BLaER1 (cell line): ENCODE measurements around the gene ZMYND8.
A peak's percentile ranks its signal among the peaks of the same experiment; 100 is the strongest.

ENCODE experiments used
- H3K27ac ChIP-seq: shearing (Covaris generic); formaldehyde crosslinking; 2 replicates; pipeline ENCODE4 v1.8.1; 2022
- H3K27me3 ChIP-seq: shearing (Covaris generic); formaldehyde crosslinking; 2 replicates; pipeline ENCODE4 v1.8.1; 2022
- H3K36me3 ChIP-seq: shearing (Covaris generic); formaldehyde crosslinking; 2 replicates; pipeline ENCODE4 v1.8.1; 2022
- H3K4me1 ChIP-seq: shearing (Covaris generic); formaldehyde crosslinking; 2 replicates; pipeline ENCODE4 v1.8.1; 2022
- H3K4me2 ChIP-seq: shearing (Covaris generic); formaldehyde crosslinking; 2 replicates; pipeline ENCODE4 v1.8.1; 2022
- H3K4me3 ChIP-seq: shearing (Covaris generic); formaldehyde crosslinking; 2 replicates; pipeline ENCODE4 v1.8.1; 2022
- H3K9ac ChIP-seq: shearing (Covaris generic); formaldehyde crosslinking; 2 replicates; pipeline ENCODE4 v1.8.1; 2022
- H3K9me3 ChIP-seq: shearing (Covaris generic); formaldehyde crosslinking; 2 replicates; pipeline ENCODE4 v1.8.1; 2022
- H4K20me1 ChIP-seq: shearing (Covaris generic); formaldehyde crosslinking; 2 replicates; pipeline ENCODE4 v1.8.1; 2022
- Cebpa-rat ChIP-seq: shearing (Covaris generic); IDR thresholded peaks from 2 replicates; pipeline ENCODE4 v1.8.1; 2022

Gene ZMYND8

GRCh38 chr20:47360297-47361056 is 4.0 kb upstream of the ZMYND8 start:
- Histone ChIP-seq H3K4me1 (peaks cover 69% of the 10 kb centered on the region), H3K9ac (peak overlapping the region; percentile 88), H3K9me3 (no peaks in the 10 kb centered on the region), H3K4me2 (peak overlapping the region; percentile 98), H3K27me3 (no peaks in the 10 kb centered on the region), H3K36me3 (no peaks in the 10 kb centered on the region), H3K27ac (peak overlapping the region; percentile 99), H4K20me1 (no peaks in the 10 kb centered on the region), H3K4me3 (peak overlapping the region; percentile 44)
- no peak for TF ChIP-seq Cebpa-rat

- peak overlapping the region; percentile 98 for H3K4me2 ChIP-seq
Measured at GRCh38 chr20:47359530-47360296, 3.2 kb upstream of the ZMYND8 start.

GRCh38 chr20:47358672-47359529 is 2.4 kb upstream of the ZMYND8 start:
- TF ChIP-seq Cebpa-rat = no peak
- Histone ChIP-seq H3K4me2 (peak overlapping the region; percentile 98), H3K27me3 (no peaks in the 10 kb centered on the region), H3K27ac (peak overlapping the region; percentile 99), H3K4me3 (peak overlapping the region; percentile 70), H3K9me3 (no peaks in the 10 kb centered on the region), H3K9ac (peak overlapping the region; percentile 88), H3K36me3 (no peaks in the 10 kb centered on the region), H3K4me1 (peaks cover 64% of the 10 kb centered on the region), H4K20me1 (no peaks in the 10 kb centered on the region)

More at GRCh38 chr20:47359530-47360296, 3.2 kb upstream of the ZMYND8 start:
- no peak for TF ChIP-seq Cebpa-rat
- peak overlapping the region; percentile 99 for H3K27ac ChIP-seq
- H3K4me3 ChIP-seq = peak overlapping the region; percentile 70; the same call in 1 of the 2 replicates
- H3K9ac ChIP-seq = peak overlapping the region; percentile 88
- H4K20me1 ChIP-seq = no peaks in the 10 kb centered on the region
- no peaks in the 10 kb centered on the region for H3K27me3 ChIP-seq
- H3K9me3 ChIP-seq = no peaks in the 10 kb centered on the region
- H3K36me3 ChIP-seq = no peaks in the 10 kb centered on the region
- H3K4me1 ChIP-seq = peaks cover 62% of the 10 kb centered on the region

GRCh38 chr20:47358039-47358671 is 1.7 kb upstream of the ZMYND8 start:
- Histone ChIP-seq H3K4me2 (peak overlapping the region; percentile 98), H3K27me3 (no peaks in the 10 kb centered on the region), H4K20me1 (no peaks in the 10 kb centered on the region), H3K9me3 (no peaks in the 10 kb centered on the region), H3K36me3 (no peaks in the 10 kb centered on the region), H3K4me3 (peak overlapping the region; percentile 70), H3K9ac (peak overlapping the region; percentile 88), H3K27ac (peak overlapping the region; percentile 99), H3K4me1 (peaks cover 71% of the 10 kb centered on the region)
- TF ChIP-seq Cebpa-rat = no peak

- Histone ChIP-seq H3K4me2 (peak overlapping the region; percentile 98), H3K9ac (peak overlapping the region; percentile 88), H4K20me1 (peaks cover 3% of the 10 kb centered on the region; the same call in 1 of the 2 replicates), H3K36me3 (no peaks in the 10 kb centered on the region), H3K4me1 (peaks cover 73% of the 10 kb centered on the region), H3K27me3 (no peaks in the 10 kb centered on the region), H3K9me3 (no peaks in the 10 kb centered on the region), H3K27ac (peak overlapping the region; percentile 99), H3K4me3 (peak overlapping the region; percentile 70)
- no peak for TF ChIP-seq Cebpa-rat
Measured at GRCh38 chr20:47357296-47358038, 968 bp upstream of the ZMYND8 start.

- Histone ChIP-seq H3K4me1 (peaks cover 73% of the 10 kb centered on the region), H3K4me2 (peak overlapping the region; percentile 98), H3K9me3 (no peaks in the 10 kb centered on the region), H3K9ac (peak overlapping the region; percentile 88), H3K36me3 (no peaks in the 10 kb centered on the region), H3K27ac (peak overlapping the region; percentile 99), H3K27me3 (no peaks in the 10 kb centered on the region), H4K20me1 (peaks cover 13% of the 10 kb centered on the region; the same call in 1 of the 2 replicates), H3K4me3 (peak overlapping the region; percentile 70)
- TF ChIP-seq Cebpa-rat = no peak
Measured at GRCh38 chr20:47356220-47356525, 326 bp downstream of the ZMYND8 start.

GRCh38 chr20:47355489-47356219 is 845 bp downstream of the ZMYND8 start:
- Histone ChIP-seq H3K4me3 (peak overlapping the region; percentile 70), H4K20me1 (peaks cover 18% of the 10 kb centered on the region), H3K27me3 (no peaks in the 10 kb centered on the region), H3K27ac (peak overlapping the region; percentile 99), H3K9me3 (no peaks in the 10 kb centered on the region), H3K36me3 (no peaks in the 10 kb centered on the region), H3K4me2 (peak overlapping the region; percentile 98), H3K4me1 (peaks cover 73% of the 10 kb centered on the region), H3K9ac (peak overlapping the region; percentile 88)
- no peak for TF ChIP-seq Cebpa-rat
